Stomach (tissue), 9 donors: ENCODE results near the gene BCR. TPM values are rescaled to one million over a fixed set of nuclear protein-coding genes. Genes with fewer than 3 reads are reported as not detected.

Experiments used
- DNase-seq, 2 donors: peaks; one replicate each; pipeline versions ENCODE4 v3.0.0 to v3.0.0-alpha.2; 2013 to 2019
- H3K27ac ChIP-seq, 5 donors: fragments of 200-600 bp in 4 of 5; sonication (generic) in 4 of 5; one replicate each; pipeline ENCODE4 v1.5.1; 2013 to 2019; ENCODE audit warnings: mild to moderate bottlenecking in 1 of 5, moderate library complexity in 1 of 5
- H3K27me3 ChIP-seq, 3 donors: fragments of 200-600 bp; sonication (generic); one replicate each; pipeline ENCODE4 v1.5.1; 2017 to 2019; ENCODE audit warnings: mixed run types in 1 of 3
- H3K36me3 ChIP-seq, 4 donors: fragments of 200-600 bp; sonication (generic); 1 replicate in 3 of 4; 2 replicates in 1 of 4; pipeline ENCODE4 v1.5.1; 2016 to 2019
- H3K4me1 ChIP-seq, 4 donors: fragments of 200-600 bp; sonication (generic); one replicate each; pipeline ENCODE4 v1.5.1; 2016 to 2019
- H3K4me3 ChIP-seq, 4 donors: fragments of 200-600 bp; sonication (generic) in 3 of 4; one replicate each; pipeline ENCODE4 v1.5.1; 2016 to 2019; ENCODE audit warnings: mild to moderate bottlenecking in 1 of 4
- H3K9me3 ChIP-seq, 4 donors: fragments of 200-600 bp; sonication (generic); one replicate each; pipeline ENCODE4 v1.5.1; 2016 to 2019
- EP300 ChIP-seq: sonication (generic); formaldehyde crosslinking; IDR thresholded peaks from one replicate; pipeline ENCODE4 v1.6.1; 2017; ENCODE audit warnings: antibody characterized with exemption
- POLR2A ChIP-seq, 4 donors: fragments of 450-650 bp; IDR thresholded peaks; one replicate each; pipeline ENCODE4 v1.6.1; 2016; ENCODE audit warnings: antibody characterized with exemption in 4 of 4, control low read depth in 2 of 4, mild to moderate bottlenecking in 1 of 4, moderate library complexity in 1 of 4
- POLR2AphosphoS5 ChIP-seq, 3 donors: sonication (generic); formaldehyde crosslinking; IDR thresholded peaks; one replicate each; pipeline ENCODE4 v1.6.1; 2016; ENCODE audit warnings: antibody characterized with exemption in 3 of 3
- WGBS, 5 donors: extraction: QIAGEN DNeasy Blood & Tissue Kit in 3 of 5; methylation state at CpG; one replicate each; pipeline versions ENCODE4 v1.1.5 to v1.1.7; 2013 to 2018; 5-methylcytosine and 5-hydroxymethylcytosine counted together
- intact Hi-C: fragments of 100-400 bp; cut with DNase I; formaldehyde crosslinking; loops from one replicate; pipeline ENCODE4 v1.15.1; 2023; ENCODE audit warnings: low total_unique reads
- polyA plus RNA-seq, 3 donors: library from polyadenylated mRNA; stranded (reverse); fragments of 200-250 nt; gene quantifications; one replicate each; pipeline ENCODE4 v1.2.3, GENCODE V29; 2013
- total RNA-seq, 5 donors: library from RNA; depleted of rRNA; stranded (reverse); fragments of >200 nt; gene quantifications; one replicate each; pipeline versions ENCODE4 v1.1.0 to v1.2.3, GENCODE V29; 2014 to 2016
- TF ChIP-seq, protein P1 (sequence below), 7 experiments: fragments of 450-650 bp in 4 of 7; fragments of 200-600 bp in 3 of 7; sonication (generic) in 3 of 7; IDR thresholded peaks; one replicate each; pipeline ENCODE4 v1.5.1; 2016 to 2019; ENCODE audit warnings: antibody characterized with exemption in 7 of 7, control low read depth in 2 of 7, mild to moderate bottlenecking in 1 of 7
- donor health status: healthy with polysubstance abuse.
- donor health status: Bipolar disorder and iron deficiency.
- donor health status: healthy.

BCR gene
- total and polyA plus RNA-seq, 8 donors: 10.4 to 80.1 (median 19.6) TPM

DNA sequence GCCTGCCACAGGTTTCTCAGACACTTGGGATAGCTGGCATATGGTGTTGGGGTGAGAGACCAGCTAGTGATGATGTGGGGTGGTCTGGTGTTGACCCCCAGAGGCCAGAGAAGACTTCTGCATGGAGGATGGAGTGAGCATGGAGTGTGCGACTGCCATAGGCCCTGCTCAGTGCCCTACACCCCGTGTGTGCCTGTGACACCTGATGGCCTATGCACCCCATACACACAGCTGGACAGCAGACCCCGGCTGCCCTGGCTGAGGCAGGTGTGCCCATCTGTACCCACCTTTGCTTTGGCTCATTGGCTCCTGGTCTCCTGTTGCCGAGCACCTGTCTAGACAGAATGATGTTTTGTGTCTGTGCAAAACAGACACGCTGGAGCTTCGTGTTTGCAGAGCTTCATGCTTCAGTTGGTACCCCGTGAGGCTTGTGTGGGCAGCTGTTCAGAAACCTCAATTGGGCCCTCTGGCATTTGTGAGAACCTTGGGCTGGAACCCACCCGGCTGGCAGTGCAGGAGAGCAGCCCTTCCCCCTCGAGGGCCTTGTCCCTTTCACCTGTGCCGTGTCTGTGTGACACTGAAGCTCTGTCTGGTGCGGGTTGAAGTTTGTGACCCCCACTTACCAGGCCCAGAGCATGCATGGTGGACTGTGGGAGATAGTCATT is 27.6 kb downstream of the BCR start:
- intact Hi-C loops: no loop called here
- no peak for DNase-seq
- Histone ChIP-seq H3K36me3 (peaks cover 0 to 12% (median 8%) of the 10 kb centered on the region in 4 donors), H3K27me3 (no peaks in the 10 kb centered on the region), H3K27ac (no peak overlapping the region), H3K4me1 (peaks cover 12 to 49% (median 31%) of the 10 kb centered on the region in 4 donors), H3K9me3 (no peaks in the 10 kb centered on the region), H3K4me3 (no peak overlapping the region)
- WGBS, 5 donors: 83 to 88% (median 86%) methylated on average over 11 of the region's 11 CpGs
- TF ChIP-seq POLR2A (IDR thresholded peaks at IDR 0.05) (no peak), EP300 (no peak), POLR2AphosphoS5 (IDR thresholded peaks at IDR 0.05) (no peak)
- TF ChIP-seq, protein P1, sequence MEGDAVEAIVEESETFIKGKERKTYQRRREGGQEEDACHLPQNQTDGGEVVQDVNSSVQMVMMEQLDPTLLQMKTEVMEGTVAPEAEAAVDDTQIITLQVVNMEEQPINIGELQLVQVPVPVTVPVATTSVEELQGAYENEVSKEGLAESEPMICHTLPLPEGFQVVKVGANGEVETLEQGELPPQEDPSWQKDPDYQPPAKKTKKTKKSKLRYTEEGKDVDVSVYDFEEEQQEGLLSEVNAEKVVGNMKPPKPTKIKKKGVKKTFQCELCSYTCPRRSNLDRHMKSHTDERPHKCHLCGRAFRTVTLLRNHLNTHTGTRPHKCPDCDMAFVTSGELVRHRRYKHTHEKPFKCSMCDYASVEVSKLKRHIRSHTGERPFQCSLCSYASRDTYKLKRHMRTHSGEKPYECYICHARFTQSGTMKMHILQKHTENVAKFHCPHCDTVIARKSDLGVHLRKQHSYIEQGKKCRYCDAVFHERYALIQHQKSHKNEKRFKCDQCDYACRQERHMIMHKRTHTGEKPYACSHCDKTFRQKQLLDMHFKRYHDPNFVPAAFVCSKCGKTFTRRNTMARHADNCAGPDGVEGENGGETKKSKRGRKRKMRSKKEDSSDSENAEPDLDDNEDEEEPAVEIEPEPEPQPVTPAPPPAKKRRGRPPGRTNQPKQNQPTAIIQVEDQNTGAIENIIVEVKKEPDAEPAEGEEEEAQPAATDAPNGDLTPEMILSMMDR (IDR thresholded peaks at IDR 0.05): no peak

- TF ChIP-seq POLR2AphosphoS5 (IDR thresholded peaks at IDR 0.05) (no peak), POLR2A (IDR thresholded peaks at IDR 0.05) (no peak), EP300 (no peak)
- TF ChIP-seq, protein P1 (IDR thresholded peaks at IDR 0.05): no peak
- H3K9me3 ChIP-seq: no peaks in the 10 kb centered on the region
- no peak overlapping the region for H3K4me3 ChIP-seq
- intact Hi-C loops: no loop called here
- no peak overlapping the region for H3K27ac ChIP-seq
- H3K36me3 ChIP-seq: peaks cover 0 to 12% (median 2%) of the 10 kb centered on the region in 4 donors
- 78 to 85% (median 81%) methylated on average over 6 of the region's 6 CpGs for WGBS, 5 donors
- no peak for DNase-seq
- peaks cover 14 to 46% (median 30%) of the 10 kb centered on the region in 4 donors for H3K4me1 ChIP-seq
- no peaks in the 10 kb centered on the region for H3K27me3 ChIP-seq
Measured at GRCh38 chr22:23210428-23211170, 30.3 kb downstream of the BCR start.

DNA sequence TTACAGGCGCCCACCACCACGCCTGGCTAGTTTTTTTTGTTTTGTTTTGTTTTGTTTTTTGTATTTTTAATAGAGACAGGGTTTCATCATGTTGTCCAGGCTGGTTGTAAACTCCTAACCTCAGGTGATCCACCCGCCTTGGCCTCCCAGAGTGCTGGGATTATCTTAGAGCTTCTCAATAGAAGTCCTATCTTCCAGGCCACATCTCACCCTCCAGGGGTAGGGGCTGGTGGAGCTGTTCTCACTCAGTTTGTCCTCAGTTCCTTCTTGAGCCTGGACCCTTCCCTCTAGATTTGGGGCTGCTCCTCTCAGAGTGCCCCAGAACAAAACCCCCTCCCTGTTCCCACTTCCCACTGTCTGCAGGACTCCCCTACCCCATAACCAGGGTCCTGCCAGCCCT is 31.3 kb downstream of the BCR start:
- DNase-seq: no peak
- H3K36me3 ChIP-seq: peaks cover 0 to 12% (median 2%) of the 10 kb centered on the region in 4 donors
- no peaks in the 10 kb centered on the region for H3K27me3 ChIP-seq
- H3K27ac ChIP-seq: no peak overlapping the region
- H3K4me1 ChIP-seq: peaks cover 24 to 54% (median 38%) of the 10 kb centered on the region in 4 donors
- TF ChIP-seq POLR2A (IDR thresholded peaks at IDR 0.05) (no peak), POLR2AphosphoS5 (IDR thresholded peaks at IDR 0.05) (no peak), EP300 (no peak)
- TF ChIP-seq, protein P1 (IDR thresholded peaks at IDR 0.05): no peak
- 95 to 100% (median 99%) methylated on average over 3 of the region's 3 CpGs for WGBS, 5 donors
- no peaks in the 10 kb centered on the region for H3K9me3 ChIP-seq
- H3K4me3 ChIP-seq: no peak overlapping the region
- intact Hi-C loops: no loop called here

DNA sequence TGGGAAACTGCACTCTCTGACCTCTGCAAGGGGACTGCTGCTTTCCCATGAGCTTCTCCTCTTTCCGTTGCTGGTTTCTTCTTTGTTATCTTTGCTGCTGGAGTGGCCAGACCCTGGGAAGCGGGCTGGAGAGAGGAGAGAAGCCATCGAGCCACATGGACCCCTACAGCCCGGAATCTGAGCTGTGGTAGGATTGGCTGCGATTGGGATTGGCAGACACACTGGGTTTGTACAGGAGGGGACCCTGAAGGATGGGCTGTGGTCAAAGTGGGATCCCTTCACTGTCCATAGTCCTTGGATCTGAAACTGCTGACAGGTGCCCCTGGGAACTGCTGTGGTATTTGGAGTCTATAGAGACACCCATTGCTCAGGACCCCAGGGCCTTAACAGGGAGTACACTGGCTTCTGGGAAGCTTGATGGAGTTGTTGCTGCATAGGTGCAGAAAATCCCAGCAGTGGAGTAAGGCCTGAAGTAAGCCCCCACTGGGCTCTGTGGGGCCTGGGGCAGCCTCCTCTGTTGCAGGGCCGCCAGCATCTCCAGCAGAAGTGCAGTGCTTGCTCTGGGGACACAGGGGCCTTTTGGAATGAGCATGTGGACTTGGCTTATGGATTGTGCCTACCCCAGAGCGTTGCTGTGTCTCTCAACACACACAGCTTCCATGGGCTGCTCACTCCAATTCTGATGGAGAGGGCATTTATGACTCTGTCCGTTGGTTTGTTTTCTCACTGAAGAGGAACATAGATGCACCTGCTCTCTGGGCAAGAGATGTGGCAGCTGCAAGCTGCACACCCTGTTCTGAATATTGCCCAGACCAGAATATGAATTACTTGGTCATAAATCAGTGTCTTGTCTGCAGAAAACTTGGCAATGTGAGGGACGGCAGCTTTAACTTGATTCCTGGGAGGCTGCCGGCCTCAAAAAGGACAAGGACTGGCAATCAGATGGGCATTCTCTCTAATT is 32.0 kb downstream of the BCR start:
- peaks cover 30 to 61% (median 43%) of the 10 kb centered on the region in 4 donors for H3K4me1 ChIP-seq
- H3K27me3 ChIP-seq: no peaks in the 10 kb centered on the region
- no peak for DNase-seq
- peaks cover 0 to 8% (median 2%) of the 10 kb centered on the region in 4 donors for H3K36me3 ChIP-seq
- TF ChIP-seq POLR2A (IDR thresholded peaks at IDR 0.05) (no peak), EP300 (no peak), POLR2AphosphoS5 (IDR thresholded peaks at IDR 0.05) (no peak)
- TF ChIP-seq, protein P1 (IDR thresholded peaks at IDR 0.05): no peak
- no peak overlapping the region for H3K27ac ChIP-seq
- no peaks in the 10 kb centered on the region for H3K9me3 ChIP-seq
- no peak overlapping the region for H3K4me3 ChIP-seq
- WGBS, 5 donors: 78 to 88% (median 83%) methylated on average over 10 of the region's 10 CpGs
- intact Hi-C loops: no loop called here
